HepG2 (cell line): ENCODE data around the gene C11orf58. TPM values are rescaled to one million over a fixed set of nuclear protein-coding genes. Genes with fewer than 3 reads are reported as not detected.

Experiments used
- CAMTA2 ChIP-seq: sonication (generic); formaldehyde crosslinking; IDR thresholded peaks from 2 replicates; pipeline ENCODE4 v1.4.0; 2020; ENCODE audit warnings: mild to moderate bottlenecking, missing genetic modification reagents, borderline replicate concordance
- EED ChIP-seq: sonication (generic); formaldehyde crosslinking; IDR thresholded peaks from 2 replicates; pipeline ENCODE4 v1.5.0; 2020; ENCODE audit warnings: mild to moderate bottlenecking, missing genetic modification reagents
- EP300 ChIP-seq, 3 experiments: sonication (generic) in 1 of 3; formaldehyde crosslinking in 1 of 3; IDR thresholded peaks; 2 replicates each; pipeline versions ENCODE4 v1.5.1 to v1.6.1; 2011 to 2020; ENCODE audit warnings: low read depth in 2 of 3, low read length in 2 of 3, borderline replicate concordance in 1 of 3, improper control_type of control experiment in 1 of 3, mild to moderate bottlenecking in 1 of 3, missing genetic modification reagents in 1 of 3, moderate library complexity in 1 of 3
- FOXK1 ChIP-seq: sonication (generic); formaldehyde crosslinking; IDR thresholded peaks from 2 replicates; pipeline ENCODE4 v1.4.0; 2020; ENCODE audit warnings: low read depth, missing genetic modification reagents, borderline replicate concordance
- KLF16 ChIP-seq, 2 experiments: sonication (generic) in 1 of 2; formaldehyde crosslinking in 1 of 2; IDR thresholded peaks; 2 replicates each; pipeline versions ENCODE4 v1.6.1 to v1.8.0; 2016 to 2023; ENCODE audit warnings: missing genetic modification reagents in 2 of 2, missing compliant biosample characterization in 1 of 2
- MED8 ChIP-seq: sonication (generic); formaldehyde crosslinking; IDR thresholded peaks from 2 replicates; pipeline ENCODE4 v1.8.1; 2023; ENCODE audit warnings: mild to moderate bottlenecking, missing genetic modification reagents; ENCODE audit not compliant: insufficient replicate concordance
- POLR2A ChIP-seq, 2 experiments: IDR thresholded peaks; 2 replicates each; pipeline ENCODE4 v1.6.1; 2011; ENCODE audit warnings: low read depth in 2 of 2, low read length in 2 of 2, mild to moderate bottlenecking in 1 of 2, moderate library complexity in 1 of 2; ENCODE audit not compliant: insufficient read depth in 1 of 2
- SMAD3 ChIP-seq: sonication (generic); formaldehyde crosslinking; IDR thresholded peaks from 2 replicates; pipeline ENCODE4 v1.4.0; 2020; ENCODE audit warnings: missing genetic modification reagents
- YEATS2 ChIP-seq: sonication (generic); formaldehyde crosslinking; IDR thresholded peaks from 2 replicates; pipeline ENCODE4 v1.4.0; 2020; ENCODE audit warnings: missing genetic modification reagents, borderline replicate concordance
- ZBTB8A ChIP-seq: sonication (generic); formaldehyde crosslinking; IDR thresholded peaks from 2 replicates; pipeline ENCODE4 v1.4.0; 2020; ENCODE audit warnings: mild to moderate bottlenecking, low read depth, missing genetic modification reagents, borderline replicate concordance
- ZNF121 ChIP-seq: sonication (generic); formaldehyde crosslinking; IDR thresholded peaks from 2 replicates; pipeline ENCODE4 v1.5.0; 2020; ENCODE audit warnings: mild to moderate bottlenecking, missing genetic modification reagents
- ZNF350 ChIP-seq: sonication (generic); formaldehyde crosslinking; IDR thresholded peaks from 2 replicates; pipeline ENCODE4 v1.4.0; 2020; ENCODE audit warnings: mild to moderate bottlenecking, low read depth, missing genetic modification reagents, borderline replicate concordance
- polyA plus RNA-seq, 8 experiments: library from polyadenylated mRNA; depleted of rRNA in 3 of 8; stranded (reverse) in 7 of 8; unstranded in 1 of 8; fragments of >200 nt; fragmentation: Illumina TruSeq in 4 of 8; extraction: Trizol in 4 of 8; gene quantifications; 2 replicates each; pipeline versions ENCODE4 v1.2.1 to v1.2.3, GENCODE V29; 2011 to 2016; ENCODE audit warnings: low read depth in 4 of 8, missing spikeins in 1 of 8, mixed read lengths in 1 of 8; ENCODE audit not compliant: insufficient read depth in 1 of 8
- total RNA-seq, 5 experiments: library from RNA; depleted of rRNA; stranded (reverse); fragments of >200 nt; fragmentation: Illumina TruSeq; extraction: Trizol; gene quantifications; 2 replicates each; pipeline ENCODE4 v1.2.3, GENCODE V29; 2016; ENCODE audit warnings: low read depth in 1 of 5
- TF ChIP-seq, protein P1 (sequence below): IDR thresholded peaks from 2 replicates; pipeline ENCODE4 v1.6.1; 2016; ENCODE audit warnings: missing biosample characterization, missing genetic modification reagents, low read depth
- TF ChIP-seq, protein P2 (sequence below): sonication (generic); formaldehyde crosslinking; IDR thresholded peaks from 2 replicates; pipeline ENCODE4; 2020; ENCODE audit warnings: missing genetic modification reagents, mild to moderate bottlenecking, borderline replicate concordance
- TF ChIP-seq, protein P3 (sequence below): sonication (generic); formaldehyde crosslinking; conservative IDR thresholded peaks from 2 replicates; pipeline ENCODE4 v1.4.0; 2020; ENCODE audit warnings: mild to moderate bottlenecking, missing genetic modification reagents, moderate library complexity
- TF ChIP-seq, protein P4 (sequence below): sonication (generic); formaldehyde crosslinking; IDR thresholded peaks from 2 replicates; pipeline ENCODE4 v1.5.1; 2020; ENCODE audit warnings: missing genetic modification reagents, mild to moderate bottlenecking, borderline replicate concordance

C11orf58 gene
- total and polyA plus RNA-seq, 2 of the 13 experiments (the other 11 are each of a cell fraction or from before 2014, with no cell fraction given) = 83.8 to 167 TPM

DNA sequence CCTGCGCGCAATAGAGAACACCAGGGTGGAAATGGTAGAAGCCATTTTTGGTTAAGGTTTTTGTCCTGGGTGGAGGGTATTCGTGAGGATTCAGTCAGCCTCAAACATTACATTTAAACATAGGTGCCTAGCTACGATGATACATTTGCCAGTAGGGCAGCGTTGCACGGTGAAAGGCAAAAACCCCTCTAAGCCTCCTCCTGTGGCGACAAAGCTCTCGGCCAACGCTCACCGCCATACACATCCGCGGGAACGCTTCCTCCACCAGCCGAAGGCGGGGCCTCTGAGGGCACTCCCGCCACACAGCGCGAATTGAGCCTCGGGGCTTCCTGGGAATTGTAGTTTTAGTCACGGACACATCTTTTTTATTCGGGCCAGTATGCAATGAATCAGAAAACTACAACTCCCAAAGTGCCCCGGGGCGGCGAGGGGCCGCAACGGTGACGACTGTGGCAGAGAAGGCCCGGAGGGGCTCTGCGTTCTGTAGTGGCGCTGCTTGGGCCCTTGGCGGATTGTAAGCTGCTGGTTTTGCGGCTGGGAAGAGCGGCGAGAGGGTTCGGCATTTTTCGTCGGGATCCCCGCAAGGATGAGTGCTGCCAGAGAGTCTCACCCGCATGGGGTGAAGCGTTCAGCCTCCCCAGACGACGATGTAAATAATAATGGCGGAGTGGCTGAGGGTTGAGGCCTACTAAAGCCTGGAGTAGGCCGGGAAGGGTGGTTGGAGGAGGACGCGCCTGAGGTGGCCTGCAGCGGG lies at the start of gene C11orf58 (continued):
- TF ChIP-seq MED8 (peak; percentile 91), KLF16 (CRISPR knock-in tag; IDR thresholded peaks at IDR 0.05) (peak in 1 of 2 experiments; percentile 65; a peak in 1 of 4 replicates), EP300 (IDR thresholded peaks at IDR 0.05; ENCODE audit: low read depth in 2 of 2, low read length in 2 of 2) (0 out of 4 replicates have a peak, but pooled peaks of 1 of the 2 experiments have one; percentile 13), EP300 (CRISPR knock-in tag; IDR thresholded peaks at IDR 0.05; ENCODE audit: borderline replicate concordance) (no peak), ZNF350 (peak; percentile 90; the same call in 1 of the 2 replicates), YEATS2 (CRISPR knock-in tag) (peak; percentile 85), FOXK1 (CRISPR knock-in tag) (peak; percentile 47), CAMTA2 (CRISPR knock-in tag) (peak; percentile 27; the same call in 1 of the 2 replicates), ZBTB8A (CRISPR knock-in tag) (peak; percentile 70; the same call in 1 of the 2 replicates), ZNF121 (CRISPR knock-in tag) (peak; percentile 60), SMAD3 (0 out of 2 replicates have a peak, but pooled peaks have one; percentile 47), EED (CRISPR knock-in tag) (0 out of 2 replicates have a peak, but pooled peaks have one; percentile 7), POLR2A (IDR thresholded peaks at IDR 0.05; ENCODE audit: insufficient read depth in 1 of 2, low read depth in 2 of 2, low read length in 2 of 2) (peak; percentile 88 to 96)
- TF ChIP-seq, protein P1, sequence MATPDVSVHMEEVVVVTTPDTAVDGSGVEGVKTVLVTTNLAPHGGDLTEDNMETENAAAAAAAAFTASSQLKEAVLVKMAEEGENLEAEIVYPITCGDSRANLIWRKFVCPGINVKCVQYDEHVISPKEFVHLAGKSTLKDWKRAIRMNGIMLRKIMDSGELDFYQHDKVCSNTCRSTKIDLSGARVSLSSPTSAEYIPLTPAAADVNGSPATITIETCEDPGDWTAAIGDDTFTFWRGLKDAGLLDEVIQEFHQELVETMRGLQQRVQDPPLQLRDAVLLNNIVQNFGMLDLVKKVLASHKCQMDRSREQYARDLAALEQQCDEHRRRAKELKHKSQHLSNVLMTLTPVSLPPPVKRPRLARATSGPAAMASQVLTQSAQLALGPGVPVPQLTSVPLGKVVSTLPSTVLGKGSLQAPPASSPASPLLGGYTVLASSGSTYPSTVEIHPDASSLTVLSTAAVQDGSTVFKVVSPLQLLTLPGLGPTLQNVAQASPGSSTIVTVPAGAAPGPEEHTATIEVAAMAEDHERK = 0 out of 2 replicates have a peak, but pooled peaks have one; percentile 24
- TF ChIP-seq, protein P2, sequence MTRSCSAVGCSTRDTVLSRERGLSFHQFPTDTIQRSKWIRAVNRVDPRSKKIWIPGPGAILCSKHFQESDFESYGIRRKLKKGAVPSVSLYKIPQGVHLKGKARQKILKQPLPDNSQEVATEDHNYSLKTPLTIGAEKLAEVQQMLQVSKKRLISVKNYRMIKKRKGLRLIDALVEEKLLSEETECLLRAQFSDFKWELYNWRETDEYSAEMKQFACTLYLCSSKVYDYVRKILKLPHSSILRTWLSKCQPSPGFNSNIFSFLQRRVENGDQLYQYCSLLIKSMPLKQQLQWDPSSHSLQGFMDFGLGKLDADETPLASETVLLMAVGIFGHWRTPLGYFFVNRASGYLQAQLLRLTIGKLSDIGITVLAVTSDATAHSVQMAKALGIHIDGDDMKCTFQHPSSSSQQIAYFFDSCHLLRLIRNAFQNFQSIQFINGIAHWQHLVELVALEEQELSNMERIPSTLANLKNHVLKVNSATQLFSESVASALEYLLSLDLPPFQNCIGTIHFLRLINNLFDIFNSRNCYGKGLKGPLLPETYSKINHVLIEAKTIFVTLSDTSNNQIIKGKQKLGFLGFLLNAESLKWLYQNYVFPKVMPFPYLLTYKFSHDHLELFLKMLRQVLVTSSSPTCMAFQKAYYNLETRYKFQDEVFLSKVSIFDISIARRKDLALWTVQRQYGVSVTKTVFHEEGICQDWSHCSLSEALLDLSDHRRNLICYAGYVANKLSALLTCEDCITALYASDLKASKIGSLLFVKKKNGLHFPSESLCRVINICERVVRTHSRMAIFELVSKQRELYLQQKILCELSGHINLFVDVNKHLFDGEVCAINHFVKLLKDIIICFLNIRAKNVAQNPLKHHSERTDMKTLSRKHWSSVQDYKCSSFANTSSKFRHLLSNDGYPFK = peak; percentile 90
- TF ChIP-seq, protein P3, sequence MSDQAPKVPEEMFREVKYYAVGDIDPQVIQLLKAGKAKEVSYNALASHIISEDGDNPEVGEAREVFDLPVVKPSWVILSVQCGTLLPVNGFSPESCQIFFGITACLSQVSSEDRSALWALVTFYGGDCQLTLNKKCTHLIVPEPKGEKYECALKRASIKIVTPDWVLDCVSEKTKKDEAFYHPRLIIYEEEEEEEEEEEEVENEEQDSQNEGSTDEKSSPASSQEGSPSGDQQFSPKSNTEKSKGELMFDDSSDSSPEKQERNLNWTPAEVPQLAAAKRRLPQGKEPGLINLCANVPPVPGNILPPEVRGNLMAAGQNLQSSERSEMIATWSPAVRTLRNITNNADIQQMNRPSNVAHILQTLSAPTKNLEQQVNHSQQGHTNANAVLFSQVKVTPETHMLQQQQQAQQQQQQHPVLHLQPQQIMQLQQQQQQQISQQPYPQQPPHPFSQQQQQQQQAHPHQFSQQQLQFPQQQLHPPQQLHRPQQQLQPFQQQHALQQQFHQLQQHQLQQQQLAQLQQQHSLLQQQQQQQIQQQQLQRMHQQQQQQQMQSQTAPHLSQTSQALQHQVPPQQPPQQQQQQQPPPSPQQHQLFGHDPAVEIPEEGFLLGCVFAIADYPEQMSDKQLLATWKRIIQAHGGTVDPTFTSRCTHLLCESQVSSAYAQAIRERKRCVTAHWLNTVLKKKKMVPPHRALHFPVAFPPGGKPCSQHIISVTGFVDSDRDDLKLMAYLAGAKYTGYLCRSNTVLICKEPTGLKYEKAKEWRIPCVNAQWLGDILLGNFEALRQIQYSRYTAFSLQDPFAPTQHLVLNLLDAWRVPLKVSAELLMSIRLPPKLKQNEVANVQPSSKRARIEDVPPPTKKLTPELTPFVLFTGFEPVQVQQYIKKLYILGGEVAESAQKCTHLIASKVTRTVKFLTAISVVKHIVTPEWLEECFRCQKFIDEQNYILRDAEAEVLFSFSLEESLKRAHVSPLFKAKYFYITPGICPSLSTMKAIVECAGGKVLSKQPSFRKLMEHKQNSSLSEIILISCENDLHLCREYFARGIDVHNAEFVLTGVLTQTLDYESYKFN (CRISPR knock-in tag) = peak; percentile 34; the same call in 1 of the 2 replicates
- TF ChIP-seq, protein P4, sequence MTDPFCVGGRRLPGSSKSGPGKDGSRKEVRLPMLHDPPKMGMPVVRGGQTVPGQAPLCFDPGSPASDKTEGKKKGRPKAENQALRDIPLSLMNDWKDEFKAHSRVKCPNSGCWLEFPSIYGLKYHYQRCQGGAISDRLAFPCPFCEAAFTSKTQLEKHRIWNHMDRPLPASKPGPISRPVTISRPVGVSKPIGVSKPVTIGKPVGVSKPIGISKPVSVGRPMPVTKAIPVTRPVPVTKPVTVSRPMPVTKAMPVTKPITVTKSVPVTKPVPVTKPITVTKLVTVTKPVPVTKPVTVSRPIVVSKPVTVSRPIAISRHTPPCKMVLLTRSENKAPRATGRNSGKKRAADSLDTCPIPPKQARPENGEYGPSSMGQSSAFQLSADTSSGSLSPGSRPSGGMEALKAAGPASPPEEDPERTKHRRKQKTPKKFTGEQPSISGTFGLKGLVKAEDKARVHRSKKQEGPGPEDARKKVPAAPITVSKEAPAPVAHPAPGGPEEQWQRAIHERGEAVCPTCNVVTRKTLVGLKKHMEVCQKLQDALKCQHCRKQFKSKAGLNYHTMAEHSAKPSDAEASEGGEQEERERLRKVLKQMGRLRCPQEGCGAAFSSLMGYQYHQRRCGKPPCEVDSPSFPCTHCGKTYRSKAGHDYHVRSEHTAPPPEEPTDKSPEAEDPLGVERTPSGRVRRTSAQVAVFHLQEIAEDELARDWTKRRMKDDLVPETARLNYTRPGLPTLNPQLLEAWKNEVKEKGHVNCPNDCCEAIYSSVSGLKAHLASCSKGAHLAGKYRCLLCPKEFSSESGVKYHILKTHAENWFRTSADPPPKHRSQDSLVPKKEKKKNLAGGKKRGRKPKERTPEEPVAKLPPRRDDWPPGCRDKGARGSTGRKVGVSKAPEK (CRISPR knock-in tag) = no peak
